ENCODE results near the gene PRKCH.

PRKCH gene

DNA sequence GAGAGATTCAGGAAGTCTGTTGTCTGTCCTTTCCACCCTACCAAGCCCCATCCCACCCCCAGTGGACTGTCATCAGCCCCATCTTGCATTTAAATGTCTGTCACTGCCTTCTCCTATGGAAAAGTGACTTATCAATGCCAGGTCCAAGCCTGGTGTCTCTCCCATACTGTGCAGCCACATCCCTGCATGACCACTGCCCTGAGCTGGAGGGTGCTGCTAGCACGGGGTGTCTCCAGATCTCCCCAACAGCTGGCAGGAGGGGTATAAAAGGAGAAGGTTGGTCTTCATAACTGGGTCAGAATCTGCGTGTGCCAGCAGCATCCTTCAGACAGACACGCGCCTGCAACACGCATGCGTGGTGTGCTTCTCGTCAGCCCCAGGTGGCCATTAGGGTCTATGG lies 219.6 kb downstream of the PRKCH start:
- no peak for DNase-seq (ENCODE audit: low read depth in 2 of 2, low spot score in 1 of 2)

DNA sequence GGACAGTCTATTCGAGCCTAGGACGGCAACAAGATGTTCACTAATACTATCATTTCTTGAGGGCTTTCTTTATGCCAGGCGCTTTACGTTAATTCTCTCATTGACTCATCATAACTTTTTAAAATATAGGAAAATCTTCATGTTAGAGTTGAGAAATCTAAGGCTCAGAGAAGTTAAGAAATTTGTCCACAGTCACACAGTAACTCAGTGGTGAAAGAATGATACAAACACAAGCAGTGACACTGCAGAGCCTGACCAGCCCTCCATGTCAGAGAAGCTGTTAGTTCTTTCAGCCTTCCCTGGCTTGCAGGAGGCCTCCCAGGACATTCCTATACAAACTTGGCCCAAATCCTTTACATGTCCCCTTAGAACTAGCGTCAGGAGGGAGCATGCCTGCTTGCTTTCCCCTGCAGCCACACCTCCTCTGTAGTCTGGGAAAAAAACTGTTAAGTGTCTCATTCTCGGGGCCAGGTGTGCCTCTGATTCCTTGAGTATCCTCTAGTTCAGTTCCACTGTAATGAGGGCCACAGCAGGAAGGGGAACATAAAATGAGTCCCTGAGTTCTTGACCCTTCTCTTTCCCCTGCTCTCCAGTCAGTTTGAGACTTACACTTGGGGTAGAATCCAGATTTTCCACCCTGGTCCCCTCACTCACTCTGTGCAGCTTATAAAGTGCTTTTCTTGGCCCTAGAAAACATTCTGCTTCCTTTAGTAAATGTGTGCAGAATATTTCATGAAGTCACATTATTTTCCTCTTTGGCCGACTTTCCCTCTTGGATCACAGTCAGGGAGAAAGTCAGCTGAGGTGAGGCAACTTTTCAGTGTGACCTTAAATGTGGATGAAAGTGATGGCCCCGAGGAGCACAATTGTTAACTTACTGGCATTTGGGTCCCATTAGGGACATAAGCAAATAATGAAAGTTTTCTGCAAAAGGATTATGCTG lies 221.7 kb downstream of the PRKCH start:
- DNase-seq (ENCODE audit: low read depth in 2 of 2, low spot score in 1 of 2), result no peak

DNA sequence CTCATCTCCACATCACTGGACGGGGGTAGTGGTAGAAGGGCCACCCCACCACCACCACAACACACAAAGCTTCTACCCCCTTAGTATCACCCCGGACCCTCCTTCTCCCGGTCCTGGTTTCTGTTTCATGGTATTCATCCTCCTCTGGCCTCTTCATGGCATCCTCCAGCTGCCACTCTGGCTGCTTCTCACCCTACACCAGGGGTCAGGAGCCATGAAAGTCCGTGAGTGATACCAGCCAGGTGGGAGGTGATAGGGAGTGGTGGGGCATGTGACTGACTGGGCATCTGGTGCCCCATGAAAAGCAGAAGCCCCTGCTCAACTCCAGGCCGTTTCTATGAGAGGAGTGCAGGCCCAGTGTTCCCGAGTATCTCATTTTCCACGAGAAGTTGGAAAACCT lies 222.6 kb downstream of the PRKCH start:
- no peak for DNase-seq (ENCODE audit: low read depth in 2 of 2, low spot score in 1 of 2)

DNA sequence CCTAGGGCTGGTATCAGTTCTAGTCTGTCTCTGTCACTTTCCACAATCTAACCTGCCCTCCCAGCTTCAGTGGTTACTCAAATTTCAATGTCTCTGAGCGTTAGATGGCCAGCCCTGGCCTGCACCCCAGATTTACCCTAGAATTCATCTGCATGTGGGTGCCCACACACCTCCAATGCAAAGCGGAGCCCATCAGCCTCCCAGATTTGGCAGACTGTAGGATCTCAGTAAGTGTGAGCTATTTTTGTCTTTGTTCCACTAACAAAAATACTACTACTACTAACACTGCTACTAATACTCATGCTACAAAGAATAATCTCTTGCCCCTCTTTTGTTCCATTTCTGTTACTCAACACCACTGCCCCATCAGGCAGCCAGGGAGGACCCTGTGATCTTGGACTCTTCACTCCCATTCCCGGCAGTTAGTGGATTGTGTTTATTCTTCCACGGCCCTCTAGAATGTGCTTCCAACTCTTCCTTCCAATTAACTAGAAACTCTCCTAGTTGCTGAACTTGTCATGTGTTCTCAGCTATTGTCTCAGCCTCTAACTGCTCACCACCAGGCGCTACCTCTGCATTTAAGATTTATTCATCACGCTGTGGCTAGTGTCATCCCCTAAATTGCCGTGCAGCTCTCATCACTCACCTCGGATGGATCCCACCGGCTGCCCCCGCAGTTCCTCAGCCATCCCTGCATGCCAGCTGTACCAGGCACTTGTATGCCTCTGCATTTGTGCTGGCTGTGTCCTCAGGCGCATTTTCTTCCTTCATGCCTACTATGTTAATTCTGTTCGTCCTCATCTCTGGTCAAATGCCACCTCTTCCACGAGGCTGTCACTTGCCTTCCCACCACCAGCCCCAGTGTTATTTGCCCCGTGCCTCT lies 223.3 kb downstream of the PRKCH start:
- no peak for DNase-seq (ENCODE audit: low read depth in 2 of 2, low spot score in 1 of 2)

DNA sequence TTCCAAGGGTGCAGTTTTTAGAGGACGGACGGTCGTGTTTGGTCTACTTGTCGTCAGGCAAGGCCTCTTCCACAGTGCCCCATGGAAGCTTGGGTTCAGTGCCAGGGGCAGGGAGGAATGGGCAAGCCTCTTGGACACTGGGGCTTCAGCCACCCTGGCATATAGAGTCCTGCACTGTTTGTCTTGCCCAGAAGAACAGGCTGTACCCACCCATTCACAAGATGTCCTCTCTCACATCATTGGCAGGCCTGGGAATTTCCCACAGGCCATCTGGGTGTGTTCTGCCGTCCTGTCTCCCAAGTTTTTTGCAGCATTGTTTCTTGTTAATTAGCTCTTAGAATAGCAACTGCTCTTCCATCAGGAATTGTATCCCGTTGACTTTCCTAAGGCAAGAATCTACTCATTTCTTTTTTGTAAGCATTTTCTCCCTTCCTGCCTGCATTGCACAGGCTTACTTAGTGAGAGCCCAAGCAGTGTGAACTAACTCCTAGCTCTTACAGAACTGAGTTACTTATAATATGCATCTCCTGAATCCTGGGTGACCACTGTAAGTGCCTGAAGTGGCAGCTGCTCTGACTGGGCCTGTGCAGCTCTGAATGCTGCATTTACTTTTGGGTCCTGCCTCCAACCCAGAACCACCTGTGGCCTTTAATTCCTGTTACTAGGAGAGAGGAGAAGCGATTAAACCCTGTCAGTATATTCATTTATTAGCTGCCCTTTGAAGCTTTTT lies 224.5 kb downstream of the PRKCH start:
- no peak for DNase-seq (ENCODE audit: low read depth in 2 of 2, low spot score in 1 of 2)

DNA sequence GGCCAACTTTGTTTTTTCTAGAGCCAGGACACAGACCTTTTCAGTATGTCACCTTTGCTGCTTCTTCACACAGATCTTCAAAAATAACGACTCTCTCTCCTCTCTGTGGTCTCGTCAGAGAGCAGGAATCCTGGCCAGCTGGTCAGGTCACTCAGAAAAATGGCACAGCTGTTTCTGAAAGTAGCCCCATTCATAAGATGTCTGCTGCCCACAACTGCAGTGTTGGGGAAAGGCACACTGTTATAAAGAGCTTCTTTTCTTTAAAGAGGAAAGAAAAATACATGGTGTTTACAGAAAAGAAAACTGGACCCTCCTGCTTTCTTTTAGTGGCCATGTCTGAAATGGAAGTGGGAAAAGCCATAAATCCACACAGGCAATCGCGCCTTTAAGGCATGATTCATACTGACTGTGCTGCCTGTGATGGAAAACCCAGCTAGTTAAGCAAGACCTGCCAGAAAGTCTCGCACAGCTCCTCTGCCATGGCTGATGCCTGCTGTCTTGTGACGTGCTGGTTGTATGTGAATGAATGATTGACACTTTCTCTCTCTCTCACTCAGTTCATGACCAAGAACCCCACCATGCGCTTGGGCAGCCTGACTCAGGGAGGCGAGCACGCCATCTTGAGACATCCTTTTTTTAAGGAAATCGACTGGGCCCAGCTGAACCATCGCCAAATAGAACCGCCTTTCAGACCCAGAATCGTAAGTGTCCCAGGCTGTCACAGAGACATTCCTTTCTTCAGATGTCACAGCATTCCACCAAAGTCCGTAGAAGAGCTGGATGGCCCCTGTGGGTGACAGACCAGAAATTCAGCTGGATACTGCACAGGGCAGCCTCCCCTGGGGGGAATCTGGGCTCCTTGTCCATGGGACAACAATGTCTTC lies 226.0 kb downstream of the PRKCH start:
- no peak for DNase-seq (ENCODE audit: low read depth in 2 of 2, low spot score in 1 of 2)

DNA sequence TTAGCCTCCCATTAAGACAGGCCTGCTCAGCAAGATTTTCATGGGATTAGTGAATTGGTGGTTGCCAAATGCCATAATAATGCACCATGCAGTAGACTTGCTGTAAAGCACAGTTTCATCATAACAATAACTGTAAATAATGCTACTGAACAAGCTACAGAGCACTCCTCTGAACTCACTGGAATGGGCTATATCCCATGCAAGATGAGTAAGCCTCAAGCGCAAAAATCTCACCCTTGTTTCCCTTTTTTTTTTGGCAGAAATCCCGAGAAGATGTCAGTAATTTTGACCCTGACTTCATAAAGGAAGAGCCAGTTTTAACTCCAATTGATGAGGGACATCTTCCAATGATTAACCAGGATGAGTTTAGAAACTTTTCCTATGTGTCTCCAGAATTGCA lies 228.0 kb downstream of the PRKCH start:
- DNase-seq (ENCODE audit: low read depth in 2 of 2, low spot score in 1 of 2), result no peak

DNA sequence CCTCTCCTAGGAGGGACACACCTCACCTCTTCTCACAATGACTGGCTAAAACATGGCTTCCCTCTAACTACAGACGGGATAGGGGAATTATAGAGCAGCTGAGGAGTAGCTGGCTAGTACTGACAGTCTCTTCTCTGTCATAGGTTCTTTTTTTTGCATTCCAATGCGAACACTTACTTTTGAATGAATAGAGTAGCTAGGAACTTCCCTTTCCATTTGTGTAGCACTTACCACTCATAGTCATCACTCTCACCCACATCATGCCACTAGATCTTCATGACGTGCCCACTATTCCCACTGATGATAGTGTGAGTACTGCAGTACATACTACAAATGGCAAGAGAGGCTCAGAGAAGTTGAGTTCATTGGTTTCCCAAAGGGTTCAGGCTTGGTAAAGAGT lies 230.0 kb downstream of the PRKCH start:
- no peak for DNase-seq (ENCODE audit: low read depth in 2 of 2, low spot score in 1 of 2)

DNA sequence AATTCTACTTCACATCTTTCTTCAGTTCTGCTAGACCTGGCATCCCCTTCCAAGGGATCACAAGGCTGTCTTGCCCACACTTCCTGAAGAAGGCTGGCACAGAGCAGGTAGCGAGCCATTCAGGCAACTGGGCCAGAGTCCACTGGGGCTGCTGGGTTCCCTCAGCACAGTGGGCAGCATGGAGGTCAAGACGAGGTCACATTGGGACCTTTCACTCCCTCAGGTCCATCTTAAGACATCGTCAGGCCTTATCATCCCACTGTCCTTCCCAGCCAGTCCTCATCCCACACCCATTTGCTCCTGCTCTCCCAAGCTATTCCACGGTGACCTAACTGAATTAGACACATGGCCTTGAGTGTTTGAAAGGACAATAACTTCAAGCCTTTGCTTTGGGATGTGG lies 230.9 kb downstream of the PRKCH start:
- no peak for DNase-seq (ENCODE audit: low read depth in 2 of 2, low spot score in 1 of 2)

DNA sequence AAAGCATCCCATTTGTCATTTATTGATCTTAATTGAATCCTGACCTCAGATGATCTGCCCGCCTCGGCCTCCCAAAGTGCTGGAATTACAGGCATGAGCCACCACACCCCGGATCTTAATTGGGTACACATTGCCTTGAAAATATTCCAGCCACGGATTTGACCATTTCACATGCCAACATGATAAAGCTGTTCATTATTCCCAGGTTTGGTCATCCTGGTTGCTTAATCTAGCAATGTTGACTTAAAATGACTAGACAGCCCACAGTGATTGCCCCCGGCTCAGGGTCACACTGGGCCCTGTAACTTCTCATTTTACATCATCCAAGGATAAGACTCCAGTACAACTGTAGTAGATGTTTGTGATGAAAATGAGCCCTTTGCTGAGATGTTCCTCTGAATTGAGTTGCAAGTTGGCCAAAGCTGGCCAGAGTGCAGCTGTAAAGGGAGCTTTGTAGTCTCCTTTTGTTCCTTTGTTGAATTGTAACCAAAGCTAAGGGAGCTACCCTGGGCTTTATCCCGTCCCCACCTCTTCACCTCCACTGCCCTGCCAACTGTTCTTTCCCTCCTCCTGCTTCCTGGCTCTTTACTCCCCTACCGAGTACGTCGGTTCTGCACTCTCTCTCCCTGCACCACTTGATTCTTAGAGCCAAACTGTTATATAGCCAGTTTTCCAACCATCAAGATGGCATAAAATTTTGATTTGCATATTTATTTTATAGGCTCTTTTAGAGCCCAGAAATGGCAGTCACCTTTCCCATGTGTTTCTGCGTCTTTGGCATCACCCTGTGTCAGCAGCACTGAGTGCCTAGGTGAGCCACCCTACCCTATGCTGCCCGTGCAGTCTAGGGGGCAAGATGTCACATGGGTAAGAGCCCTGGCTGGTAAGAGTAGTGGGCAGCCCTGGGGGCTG lies 232.6 kb downstream of the PRKCH start:
- DNase-seq (ENCODE audit: low read depth in 2 of 2, low spot score in 1 of 2), result no peak

DNA sequence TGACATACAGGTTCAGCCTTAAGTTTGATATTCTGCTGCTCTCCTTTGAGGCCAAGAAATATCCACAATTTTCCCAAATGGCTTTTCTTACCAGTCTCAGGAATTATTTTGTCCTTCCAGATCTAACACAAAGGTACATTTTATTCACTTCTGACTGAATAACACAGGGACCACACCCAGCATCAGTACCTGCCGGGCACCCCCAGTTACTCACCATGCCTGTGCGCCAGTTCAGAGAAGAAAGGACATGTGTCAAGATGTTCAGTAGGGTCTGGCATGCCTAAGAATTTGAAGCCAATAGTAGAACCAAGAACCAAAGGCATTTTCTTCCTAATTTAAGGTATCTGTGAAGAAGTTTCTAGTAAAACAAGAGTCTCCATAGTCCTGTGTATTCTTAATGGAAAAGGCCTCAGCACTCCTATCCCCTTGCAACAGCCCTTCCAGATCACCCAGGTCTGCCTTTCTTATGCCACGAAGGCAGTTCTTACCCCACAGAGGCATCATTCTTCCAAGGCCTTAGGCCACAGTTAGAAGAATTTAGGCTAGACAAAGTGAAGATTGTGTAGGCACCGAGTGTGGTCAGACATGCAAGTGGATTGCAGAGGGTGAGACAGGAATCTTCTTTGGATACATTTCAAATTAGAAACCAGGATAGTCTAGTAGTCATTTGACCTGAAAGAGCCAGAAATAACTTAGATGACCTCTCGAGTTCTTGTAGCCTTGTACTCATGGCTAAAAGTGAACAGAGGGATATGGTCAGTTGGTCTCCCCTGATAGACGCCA lies 233.9 kb downstream of the PRKCH start:
- no peak for DNase-seq (ENCODE audit: low read depth in 2 of 2, low spot score in 1 of 2)

DNA sequence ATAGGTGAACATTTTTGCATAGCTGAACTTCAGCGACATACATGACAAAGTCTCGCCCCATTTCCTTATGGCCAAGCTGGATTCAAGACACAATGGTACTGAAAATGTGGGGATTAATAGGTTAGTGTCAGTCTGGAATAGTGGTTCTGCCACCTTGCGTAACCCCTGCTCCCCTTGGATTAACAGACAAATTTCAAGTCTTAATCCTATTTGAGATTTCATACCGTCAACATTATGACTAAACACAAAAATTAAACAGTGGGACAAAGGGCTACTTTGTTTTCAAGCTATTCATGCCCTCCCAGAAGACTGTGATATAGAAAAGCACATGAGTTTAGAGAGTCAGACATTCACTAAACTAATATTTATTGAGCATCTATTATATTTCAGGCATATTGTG lies 235.1 kb downstream of the PRKCH start:
- no peak for DNase-seq (ENCODE audit: low read depth in 2 of 2, low spot score in 1 of 2)

DNA sequence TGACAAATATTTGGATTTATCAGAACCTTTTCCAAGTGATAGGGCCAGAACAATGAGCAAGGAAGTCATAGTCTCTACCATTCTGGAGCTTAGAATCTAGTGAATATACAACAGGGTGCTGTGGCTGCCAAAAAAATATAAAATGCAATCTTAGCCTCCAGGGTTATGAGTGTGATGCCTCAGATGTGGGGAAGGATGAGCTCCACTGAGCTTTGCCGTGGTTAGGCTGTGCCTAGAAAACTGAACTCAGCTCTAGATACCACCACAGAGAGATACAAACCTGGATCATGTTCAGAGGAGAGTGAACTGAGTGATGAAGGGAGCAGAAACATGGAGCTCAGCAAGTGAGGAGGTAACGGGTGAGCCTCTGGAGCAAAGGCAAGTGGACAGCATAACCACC lies 235.9 kb downstream of the PRKCH start:
- no peak for DNase-seq (ENCODE audit: low read depth in 2 of 2, low spot score in 1 of 2)

DNA sequence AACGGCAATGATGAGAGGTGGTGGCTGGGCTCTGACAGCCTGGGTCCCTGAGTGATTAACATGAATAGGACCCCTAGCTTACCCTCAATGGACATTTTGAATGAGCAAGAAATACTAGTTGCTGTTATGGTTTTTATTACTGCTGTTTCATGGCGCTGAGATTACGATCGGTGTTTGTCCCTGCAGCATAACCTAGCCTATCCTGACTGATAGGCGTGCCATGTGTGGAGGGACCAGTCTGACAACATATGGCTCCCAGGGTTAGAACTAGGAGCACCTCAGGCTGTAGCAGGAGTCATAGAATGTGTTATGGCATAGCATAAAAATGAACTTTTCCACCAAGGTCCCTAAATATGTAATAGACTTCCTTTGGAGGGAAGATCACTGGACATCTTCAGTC lies 236.5 kb downstream of the PRKCH start:
- no peak for DNase-seq (ENCODE audit: low read depth in 2 of 2, low spot score in 1 of 2)

DNA sequence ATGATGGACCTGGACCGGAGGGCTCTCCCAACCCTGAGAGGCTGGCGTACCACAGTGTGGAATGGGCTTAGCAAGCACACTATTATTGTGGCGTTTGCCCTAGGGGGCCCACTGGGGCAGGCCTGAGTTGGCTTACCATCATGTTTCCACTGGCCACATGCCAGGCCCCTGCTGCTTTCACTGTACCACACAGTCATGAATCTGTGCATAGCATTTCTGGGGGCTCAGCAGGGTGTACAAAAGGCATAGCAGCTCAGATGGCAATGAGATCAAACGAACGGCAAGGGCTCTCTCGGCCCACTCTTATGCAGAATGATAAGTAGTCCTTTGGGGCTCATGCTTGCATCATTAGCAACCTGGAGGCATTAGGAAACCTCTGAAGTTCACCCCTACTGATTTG lies 236.9 kb downstream of the PRKCH start:
- no peak for DNase-seq (ENCODE audit: low read depth in 2 of 2, low spot score in 1 of 2)

DNA sequence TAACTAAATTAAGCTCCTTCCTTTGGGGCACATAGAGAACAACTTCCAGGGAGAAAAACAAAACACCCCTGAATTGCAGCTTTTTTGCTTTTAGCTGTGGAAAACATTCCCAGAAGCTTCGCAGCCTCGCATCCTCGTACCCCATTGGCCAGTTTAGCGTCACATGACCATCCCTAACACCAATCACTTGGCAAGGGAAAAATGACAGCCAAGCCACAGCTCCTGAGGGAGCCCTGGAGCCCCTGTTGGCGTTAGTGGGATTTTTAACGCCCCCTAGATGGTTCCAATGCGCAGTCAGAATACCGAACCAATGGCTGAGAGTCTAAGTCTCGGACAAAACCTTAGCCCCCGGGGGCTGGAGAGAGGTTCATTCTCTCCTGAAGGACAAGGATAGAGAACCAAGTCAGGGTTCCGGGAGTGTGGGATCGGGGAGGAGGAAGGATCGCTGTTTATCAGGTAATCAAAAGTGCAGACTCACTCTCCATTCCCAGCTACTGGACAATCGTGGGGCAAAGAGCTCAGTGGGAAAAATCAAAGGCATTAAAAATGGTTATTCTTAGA lies 238.3 kb downstream of the PRKCH start:
- no peak for DNase-seq (ENCODE audit: low read depth in 2 of 2, low spot score in 1 of 2)

DNA sequence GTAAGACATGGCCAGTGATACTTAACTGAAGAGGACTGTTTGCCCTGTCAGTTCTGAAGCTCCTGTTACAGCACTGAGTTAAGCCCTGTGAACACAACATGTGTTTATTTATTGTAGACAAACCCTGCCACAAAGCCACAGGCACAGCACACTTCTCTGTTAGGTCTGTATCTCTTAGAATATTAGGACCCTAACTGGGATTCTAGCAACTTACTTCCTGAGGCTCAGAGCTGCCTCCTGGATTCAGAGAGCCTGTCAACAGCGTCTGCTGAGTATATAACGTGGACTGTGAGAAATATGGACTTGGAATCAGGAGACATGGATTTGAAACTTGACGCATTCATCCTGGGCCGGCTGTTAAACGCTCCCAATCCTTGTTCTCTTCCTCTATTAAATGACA lies 238.9 kb downstream of the PRKCH start:
- no peak for DNase-seq (ENCODE audit: low read depth in 2 of 2, low spot score in 1 of 2)

DNA sequence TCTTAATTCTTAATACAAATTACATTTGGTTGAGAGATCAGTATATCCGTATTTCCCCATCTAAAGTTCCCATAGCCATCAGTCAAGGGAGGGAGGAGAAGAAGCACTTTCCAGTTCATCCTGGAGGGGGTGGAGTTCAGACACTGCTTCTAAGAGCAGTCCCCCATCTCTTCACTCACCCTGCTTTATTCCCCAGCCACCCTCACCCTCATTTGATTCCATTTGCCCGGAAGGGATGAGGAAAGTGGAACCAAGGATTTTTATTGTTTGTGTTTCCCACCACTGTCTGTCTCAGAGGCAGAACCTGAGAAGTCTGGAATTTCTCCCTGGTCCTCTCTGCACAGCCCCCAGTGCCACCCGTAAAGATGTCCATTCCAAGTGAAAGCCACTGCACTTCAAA lies 239.7 kb downstream of the PRKCH start:
- no peak for DNase-seq (ENCODE audit: low read depth in 2 of 2, low spot score in 1 of 2)
